ENCODE measurements around the gene PTEN.

The PTEN gene

GRCh38 chr10:87930141-87930540, 66.7 kb downstream of the PTEN start:
- H3K36me3 ChIP-seq (ENCODE audit: control insufficient read depth, insufficient read depth, low read length) = no peaks in the 10 kb centered on the region
- no peak overlapping the region for H3K9ac ChIP-seq (ENCODE audit: low read length)
- H3K4me1 ChIP-seq (ENCODE audit: control insufficient read depth, low read depth, low read length) = peaks cover 6% of the 10 kb centered on the region
- H3K4me3 ChIP-seq (ENCODE audit: low read length) = no peak overlapping the region
- no peak overlapping the region for H3K56ac ChIP-seq (ENCODE audit: low read length)
- no peaks in the 10 kb centered on the region for H3K27me3 ChIP-seq (ENCODE audit: insufficient read depth, low read length, poor library complexity)
- no peak overlapping the region for H3K4ac ChIP-seq (ENCODE audit: low read depth, low read length)
- DNase-seq = no peak
- H3K79me2 ChIP-seq (ENCODE audit: control insufficient read depth, insufficient read depth, low read length) = no peaks in the 10 kb centered on the region
- no peak overlapping the region for H4K8ac ChIP-seq (ENCODE audit: low read depth, low read length)
- H2AK5ac ChIP-seq (ENCODE audit: low read length) = no peak overlapping the region
- H2BK15ac ChIP-seq (replicated peaks; ENCODE audit: low read depth) = no peak overlapping the region
- no peak overlapping the region for H3K4me2 ChIP-seq (ENCODE audit: low read length)
- whole genome bisulfite sequencing (ENCODE audit: extremely low coverage, insufficient coverage, low lambda C conversion rate) = no CpG with 5 or more reads among the region's 1 CpG
- no peak overlapping the region for H4K5ac ChIP-seq (ENCODE audit: low read length)
- no peak overlapping the region for H3K23ac ChIP-seq (ENCODE audit: low read length)
- no peak overlapping the region for H2BK5ac ChIP-seq (ENCODE audit: low read length)
- H3K18ac ChIP-seq (ENCODE audit: low read length) = no peak overlapping the region
- H2BK120ac ChIP-seq (ENCODE audit: low read depth, low read length) = no peak overlapping the region
- no peak overlapping the region for H3K27ac ChIP-seq (ENCODE audit: low read depth, low read length)
- H3K79me1 ChIP-seq (ENCODE audit: low read length) = peaks cover 1% of the 10 kb centered on the region

- 100% methylated on average over 1 of the region's 4 CpGs for WGBS (ENCODE audit: extremely low coverage, insufficient coverage, low lambda C conversion rate)
- Histone ChIP-seq H3K79me2 (ENCODE audit: control insufficient read depth, insufficient read depth, low read length) (no peaks in the 10 kb centered on the region), H3K4ac (ENCODE audit: low read depth, low read length) (no peak overlapping the region), H4K5ac (ENCODE audit: low read length) (no peak overlapping the region), H3K36me3 (ENCODE audit: control insufficient read depth, insufficient read depth, low read length) (no peaks in the 10 kb centered on the region), H3K79me1 (ENCODE audit: low read length) (peaks cover 1% of the 10 kb centered on the region), H2BK15ac (replicated peaks; ENCODE audit: low read depth) (no peak overlapping the region), H3K27me3 (ENCODE audit: insufficient read depth, low read length, poor library complexity) (no peaks in the 10 kb centered on the region), H3K27ac (ENCODE audit: low read depth, low read length) (no peak overlapping the region), H3K56ac (ENCODE audit: low read length) (no peak overlapping the region), H2BK120ac (ENCODE audit: low read depth, low read length) (no peak overlapping the region), H3K4me2 (ENCODE audit: low read length) (no peak overlapping the region), H3K4me3 (ENCODE audit: low read length) (no peak overlapping the region), H3K4me1 (ENCODE audit: control insufficient read depth, low read depth, low read length) (peaks cover 8% of the 10 kb centered on the region), H3K18ac (ENCODE audit: low read length) (no peak overlapping the region), H2AK5ac (ENCODE audit: low read length) (no peak overlapping the region), H4K8ac (ENCODE audit: low read depth, low read length) (no peak overlapping the region), H2BK5ac (ENCODE audit: low read length) (no peak overlapping the region), H3K9ac (ENCODE audit: low read length) (no peak overlapping the region), H3K23ac (ENCODE audit: low read length) (no peak overlapping the region)
- no peak for DNase-seq
Measured at GRCh38 chr10:87930934-87931835, 67.8 kb downstream of the PTEN start.

GRCh38 chr10:87931836-87932230, 68.4 kb downstream of the PTEN start:
- no peaks in the 10 kb centered on the region for H3K36me3 ChIP-seq (ENCODE audit: control insufficient read depth, insufficient read depth, low read length)

GRCh38 chr10:87935290-87936141, 72.1 kb downstream of the PTEN start:
- H3K27me3 ChIP-seq (ENCODE audit: insufficient read depth, low read length, poor library complexity) = no peaks in the 10 kb centered on the region
- no CpG with 5 or more reads among the region's 3 CpGs for WGBS (ENCODE audit: extremely low coverage, insufficient coverage, low lambda C conversion rate)
- H3K4me3 ChIP-seq (ENCODE audit: low read length) = no peak overlapping the region
- H3K36me3 ChIP-seq (ENCODE audit: control insufficient read depth, insufficient read depth, low read length) = no peaks in the 10 kb centered on the region
- H3K23ac ChIP-seq (ENCODE audit: low read length) = no peak overlapping the region
- no peaks in the 10 kb centered on the region for H3K79me2 ChIP-seq (ENCODE audit: control insufficient read depth, insufficient read depth, low read length)
- no peak overlapping the region for H4K8ac ChIP-seq (ENCODE audit: low read depth, low read length)
- no peak overlapping the region for H2BK5ac ChIP-seq (ENCODE audit: low read length)
- H3K9ac ChIP-seq (ENCODE audit: low read length) = no peak overlapping the region
- H3K4me1 ChIP-seq (ENCODE audit: control insufficient read depth, low read depth, low read length) = peaks cover 2% of the 10 kb centered on the region
- H3K18ac ChIP-seq (ENCODE audit: low read length) = no peak overlapping the region
- no peak overlapping the region for H4K5ac ChIP-seq (ENCODE audit: low read length)
- no peak overlapping the region for H3K27ac ChIP-seq (ENCODE audit: low read depth, low read length)
- peak; percentile 32 for DNase-seq
- H3K4me2 ChIP-seq (ENCODE audit: low read length) = no peak overlapping the region
- H2AK5ac ChIP-seq (ENCODE audit: low read length) = no peak overlapping the region
- H3K79me1 ChIP-seq (ENCODE audit: low read length) = no peaks in the 10 kb centered on the region
- no peak overlapping the region for H2BK15ac ChIP-seq (replicated peaks; ENCODE audit: low read depth)
- no peak overlapping the region for H3K4ac ChIP-seq (ENCODE audit: low read depth, low read length)
- H2BK120ac ChIP-seq (ENCODE audit: low read depth, low read length) = no peak overlapping the region
- H3K56ac ChIP-seq (ENCODE audit: low read length) = no peak overlapping the region

More at GRCh38 chr10:87931836-87932230, 68.4 kb downstream of the PTEN start:
- Histone ChIP-seq H4K8ac (ENCODE audit: low read depth, low read length) (no peak overlapping the region), H2BK5ac (ENCODE audit: low read length) (no peak overlapping the region), H2AK5ac (ENCODE audit: low read length) (no peak overlapping the region), H3K4me1 (ENCODE audit: control insufficient read depth, low read depth, low read length) (peaks cover 2% of the 10 kb centered on the region), H3K9ac (ENCODE audit: low read length) (no peak overlapping the region), H3K27ac (ENCODE audit: low read depth, low read length) (no peak overlapping the region), H3K4ac (ENCODE audit: low read depth, low read length) (no peak overlapping the region), H3K4me2 (ENCODE audit: low read length) (no peak overlapping the region), H3K18ac (ENCODE audit: low read length) (no peak overlapping the region), H2BK120ac (ENCODE audit: low read depth, low read length) (no peak overlapping the region), H2BK15ac (replicated peaks; ENCODE audit: low read depth) (no peak overlapping the region), H3K79me1 (ENCODE audit: low read length) (no peaks in the 10 kb centered on the region), H3K4me3 (ENCODE audit: low read length) (no peak overlapping the region), H3K23ac (ENCODE audit: low read length) (no peak overlapping the region), H3K56ac (ENCODE audit: low read length) (no peak overlapping the region), H3K27me3 (ENCODE audit: insufficient read depth, low read length, poor library complexity) (no peaks in the 10 kb centered on the region), H3K79me2 (ENCODE audit: control insufficient read depth, insufficient read depth, low read length) (no peaks in the 10 kb centered on the region), H4K5ac (ENCODE audit: low read length) (no peak overlapping the region)
- no peak for DNase-seq

GRCh38 chr10:87940210-87940609, 76.8 kb downstream of the PTEN start:
- Histone ChIP-seq H3K36me3 (ENCODE audit: control insufficient read depth, insufficient read depth, low read length) (no peaks in the 10 kb centered on the region), H2BK120ac (ENCODE audit: low read depth, low read length) (no peak overlapping the region), H4K8ac (ENCODE audit: low read depth, low read length) (no peak overlapping the region), H3K56ac (ENCODE audit: low read length) (no peak overlapping the region), H3K27me3 (ENCODE audit: insufficient read depth, low read length, poor library complexity) (no peaks in the 10 kb centered on the region), H3K4me1 (ENCODE audit: control insufficient read depth, low read depth, low read length) (peaks cover 2% of the 10 kb centered on the region), H3K18ac (ENCODE audit: low read length) (no peak overlapping the region), H3K27ac (ENCODE audit: low read depth, low read length) (no peak overlapping the region), H4K5ac (ENCODE audit: low read length) (no peak overlapping the region), H2AK5ac (ENCODE audit: low read length) (no peak overlapping the region), H3K4ac (ENCODE audit: low read depth, low read length) (no peak overlapping the region), H2BK15ac (replicated peaks; ENCODE audit: low read depth) (no peak overlapping the region), H2BK5ac (ENCODE audit: low read length) (no peak overlapping the region), H3K4me2 (ENCODE audit: low read length) (no peak overlapping the region), H3K9ac (ENCODE audit: low read length) (no peak overlapping the region), H3K4me3 (ENCODE audit: low read length) (no peak overlapping the region), H3K79me1 (ENCODE audit: low read length) (no peaks in the 10 kb centered on the region), H3K79me2 (ENCODE audit: control insufficient read depth, insufficient read depth, low read length) (no peaks in the 10 kb centered on the region), H3K23ac (ENCODE audit: low read length) (no peak overlapping the region)
- no peak for DNase-seq
- 100% methylated on average over 1 of the region's 6 CpGs for WGBS (ENCODE audit: extremely low coverage, insufficient coverage, low lambda C conversion rate)
